Neural progenitor cell (in vitro differentiated cells): ENCODE data around the gene RSRP1. TPM values are rescaled to one million over a fixed set of nuclear protein-coding genes. Genes with fewer than 3 reads are reported as not detected.

Experiments
- DNase-seq: peaks from one replicate; pipeline ENCODE4 v3.0.0-alpha.2; 2016; ENCODE audit warnings: low spot score
- H2AFZ ChIP-seq: fragments of 200-600 bp; sonication (generic); replicated peaks from 2 replicates; pipeline ENCODE4 v1.6.1; 2016; ENCODE audit warnings: antibody characterized with exemption
- H3F3A ChIP-seq: fragments of 200-600 bp; sonication (generic); 2 replicates; pipeline ENCODE4 v1.6.1; 2016; ENCODE audit warnings: antibody characterized with exemption, low read depth
- H3K27ac ChIP-seq: fragments of 200-600 bp; sonication (generic); 2 replicates; pipeline ENCODE4 v1.5.1; 2016; ENCODE audit warnings: mild to moderate bottlenecking
- H3K27me3 ChIP-seq: fragments of 200-600 bp; sonication (generic); 2 replicates; pipeline ENCODE4 v1.6.1; 2016; ENCODE audit warnings: mild to moderate bottlenecking, moderate library complexity
- H3K36me3 ChIP-seq: fragments of 200-600 bp; sonication (generic); 2 replicates; pipeline ENCODE4 v1.5.1; 2016
- H3K4me1 ChIP-seq: fragments of 200-600 bp; sonication (generic); 2 replicates; pipeline ENCODE4 v1.6.1; 2016; ENCODE audit warnings: mixed run types
- H3K4me2 ChIP-seq: fragments of 200-600 bp; sonication (generic); 2 replicates; pipeline ENCODE4 v1.6.1; 2016
- H3K4me3 ChIP-seq: fragments of 200-600 bp; sonication (generic); 2 replicates; pipeline ENCODE4 v1.5.1; 2016
- H3K79me2 ChIP-seq: fragments of 200-600 bp; sonication (generic); 2 replicates; pipeline ENCODE4 v1.6.1; 2016; ENCODE audit warnings: low read depth
- H3K9ac ChIP-seq: fragments of 200-600 bp; sonication (generic); 2 replicates; pipeline ENCODE4 v1.6.1; 2016
- H3K9me3 ChIP-seq: fragments of 200-600 bp; sonication (generic); 2 replicates; pipeline ENCODE4 v1.5.1; 2016; ENCODE audit warnings: low read depth
- H4K20me1 ChIP-seq: fragments of 200-600 bp; sonication (generic); 2 replicates; pipeline ENCODE4 v1.6.1; 2016; ENCODE audit warnings: low read depth
- H3K27ac Mint-ChIP-seq: 3 replicates; pipeline ENCODE4 v1.8.0; 2021; ENCODE audit warnings: mixed read lengths
- H3K27me3 Mint-ChIP-seq: 2 replicates; pipeline ENCODE4 v1.8.0; 2022; ENCODE audit warnings: low read depth, mild to moderate bottlenecking, inconsistent platforms, moderate library complexity, mixed read lengths; ENCODE audit not compliant: insufficient read depth
- H3K36me3 Mint-ChIP-seq: 3 replicates; pipeline ENCODE4 v1.8.0; 2021; ENCODE audit warnings: mixed read lengths
- H3K4me1 Mint-ChIP-seq: 3 replicates; pipeline ENCODE4 v1.8.0; 2021; ENCODE audit warnings: mixed read lengths
- H3K4me3 Mint-ChIP-seq: 3 replicates; pipeline ENCODE4 v1.8.0; 2021; ENCODE audit warnings: mild to moderate bottlenecking, moderate library complexity, mixed read lengths
- H3K9me3 Mint-ChIP-seq: 3 replicates; pipeline ENCODE4 v1.8.0; 2020; ENCODE audit warnings: mixed read lengths
- EZH2 ChIP-seq: fragments of 200-600 bp; sonication (generic); IDR thresholded peaks from 2 replicates; pipeline ENCODE4 v1.6.1; 2017; ENCODE audit warnings: antibody characterized with exemption, mild to moderate bottlenecking, moderate library complexity
- EZH2phosphoT487 ChIP-seq: fragments of 200-600 bp; sonication (generic); IDR thresholded peaks from 2 replicates; pipeline ENCODE4 v1.6.1; 2017; ENCODE audit warnings: antibody characterized with exemption
- total RNA-seq: library from RNA; depleted of rRNA; stranded (reverse); fragments of >200 nt; gene quantifications from 2 replicates; pipeline ENCODE4 v1.2.3, GENCODE V29; 2015; ENCODE audit warnings: low replicate concordance
- TF ChIP-seq, protein P1 (sequence below): fragments of 200-600 bp; sonication (generic); IDR thresholded peaks from 2 replicates; pipeline ENCODE4 v1.5.1; 2017; ENCODE audit warnings: antibody characterized with exemption, mild to moderate bottlenecking

The RSRP1 gene
- total RNA-seq, 1 donor from 2014 or later: 131 TPM

DNA sequence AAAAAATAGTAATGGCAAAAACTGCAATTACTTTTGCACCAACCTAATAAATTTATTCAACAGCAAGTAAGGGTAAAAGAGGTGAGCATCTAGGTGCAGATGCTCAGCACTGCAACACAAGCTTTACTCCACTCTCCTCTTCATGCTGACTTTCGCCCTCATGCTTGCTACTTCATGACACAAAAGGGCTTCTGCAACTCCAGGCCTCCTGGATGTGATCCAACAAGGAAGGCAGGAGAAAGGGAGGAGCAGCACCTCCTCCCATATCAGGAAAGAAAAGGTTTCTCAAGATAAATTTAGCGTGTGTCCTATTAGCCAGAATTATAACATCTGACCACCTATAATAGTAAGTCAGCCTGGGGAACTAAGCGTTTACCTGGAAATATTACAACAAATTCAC lies 26.6 kb downstream of the RSRP1 start:
- Histone ChIP-seq H3K79me2 (no peaks in the 10 kb centered on the region), H2AFZ (no peak overlapping the region), H3K4me2 (no peak overlapping the region), H3K4me3 (no peak overlapping the region), H3K27ac (no peak overlapping the region), H3K9me3 (no peaks in the 10 kb centered on the region), H3K27me3 (no peaks in the 10 kb centered on the region), H4K20me1 (no peaks in the 10 kb centered on the region), H3K9ac (no peak overlapping the region), H3F3A (no peaks in the 10 kb centered on the region), H3K4me1 (no peaks in the 10 kb centered on the region), H3K36me3 (peaks cover 7% of the 10 kb centered on the region)
- DNase-seq: no peak
- no peak for TF ChIP-seq EZH2phosphoT487
- TF ChIP-seq, protein P1, sequence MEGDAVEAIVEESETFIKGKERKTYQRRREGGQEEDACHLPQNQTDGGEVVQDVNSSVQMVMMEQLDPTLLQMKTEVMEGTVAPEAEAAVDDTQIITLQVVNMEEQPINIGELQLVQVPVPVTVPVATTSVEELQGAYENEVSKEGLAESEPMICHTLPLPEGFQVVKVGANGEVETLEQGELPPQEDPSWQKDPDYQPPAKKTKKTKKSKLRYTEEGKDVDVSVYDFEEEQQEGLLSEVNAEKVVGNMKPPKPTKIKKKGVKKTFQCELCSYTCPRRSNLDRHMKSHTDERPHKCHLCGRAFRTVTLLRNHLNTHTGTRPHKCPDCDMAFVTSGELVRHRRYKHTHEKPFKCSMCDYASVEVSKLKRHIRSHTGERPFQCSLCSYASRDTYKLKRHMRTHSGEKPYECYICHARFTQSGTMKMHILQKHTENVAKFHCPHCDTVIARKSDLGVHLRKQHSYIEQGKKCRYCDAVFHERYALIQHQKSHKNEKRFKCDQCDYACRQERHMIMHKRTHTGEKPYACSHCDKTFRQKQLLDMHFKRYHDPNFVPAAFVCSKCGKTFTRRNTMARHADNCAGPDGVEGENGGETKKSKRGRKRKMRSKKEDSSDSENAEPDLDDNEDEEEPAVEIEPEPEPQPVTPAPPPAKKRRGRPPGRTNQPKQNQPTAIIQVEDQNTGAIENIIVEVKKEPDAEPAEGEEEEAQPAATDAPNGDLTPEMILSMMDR: no peak
- H3K9me3 Mint-ChIP-seq: no peaks in the 10 kb centered on the region
- no peaks in the 10 kb centered on the region for H3K4me1 Mint-ChIP-seq
- H3K36me3 Mint-ChIP-seq: peaks cover 22% of the 10 kb centered on the region
- H3K27ac Mint-ChIP-seq: no peak overlapping the region
- H3K27me3 Mint-ChIP-seq: peaks cover 2% of the 10 kb centered on the region
- H3K4me3 Mint-ChIP-seq: no peak overlapping the region

DNA sequence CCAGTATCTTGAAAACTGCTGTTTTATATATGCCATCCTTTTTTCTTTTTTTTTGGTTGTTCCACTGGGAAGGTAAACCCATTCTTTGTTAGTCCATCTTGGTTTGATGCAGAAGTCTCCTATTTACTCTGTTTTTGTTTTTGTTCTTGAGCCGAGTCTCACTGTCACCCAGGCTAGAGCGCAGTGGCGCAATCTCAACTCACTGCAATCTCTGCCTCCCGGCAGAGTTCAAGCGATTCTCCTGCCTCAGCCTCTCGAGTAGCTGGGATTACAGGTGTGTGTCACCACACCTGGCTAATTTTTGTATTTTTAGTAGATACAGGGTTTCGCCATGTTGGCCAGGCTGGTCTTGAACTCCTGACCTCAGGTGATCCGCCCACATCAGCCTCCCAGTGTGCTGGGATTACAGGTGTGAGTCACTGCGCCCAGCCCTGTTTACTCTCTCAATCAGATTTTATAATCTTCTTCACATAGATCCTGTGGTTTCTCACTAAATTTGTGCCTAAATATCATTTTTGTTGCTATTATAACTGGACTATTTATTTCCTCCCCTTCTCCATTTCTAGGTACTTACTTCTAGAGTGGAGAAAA lies 27.5 kb downstream of the RSRP1 start:
- H3K4me1 ChIP-seq: no peaks in the 10 kb centered on the region
- DNase-seq: no peak
- no peaks in the 10 kb centered on the region for H3F3A ChIP-seq
- Mint-ChIP-seq H3K4me3 (no peak overlapping the region), H3K27ac (no peak overlapping the region), H3K27me3 (peaks cover 4% of the 10 kb centered on the region), H3K36me3 (peaks cover 22% of the 10 kb centered on the region), H3K9me3 (no peaks in the 10 kb centered on the region), H3K4me1 (no peaks in the 10 kb centered on the region)
- no peak overlapping the region for H2AFZ ChIP-seq
- no peaks in the 10 kb centered on the region for H3K79me2 ChIP-seq
- H3K36me3 ChIP-seq: peaks cover 7% of the 10 kb centered on the region
- H3K9me3 ChIP-seq: no peaks in the 10 kb centered on the region
- no peak overlapping the region for H3K4me2 ChIP-seq
- H3K27ac ChIP-seq: no peak overlapping the region
- no peak overlapping the region for H3K9ac ChIP-seq
- no peaks in the 10 kb centered on the region for H3K27me3 ChIP-seq
- H3K4me3 ChIP-seq: no peak overlapping the region
- TF ChIP-seq, protein P1: no peak
- H4K20me1 ChIP-seq: no peaks in the 10 kb centered on the region

DNA sequence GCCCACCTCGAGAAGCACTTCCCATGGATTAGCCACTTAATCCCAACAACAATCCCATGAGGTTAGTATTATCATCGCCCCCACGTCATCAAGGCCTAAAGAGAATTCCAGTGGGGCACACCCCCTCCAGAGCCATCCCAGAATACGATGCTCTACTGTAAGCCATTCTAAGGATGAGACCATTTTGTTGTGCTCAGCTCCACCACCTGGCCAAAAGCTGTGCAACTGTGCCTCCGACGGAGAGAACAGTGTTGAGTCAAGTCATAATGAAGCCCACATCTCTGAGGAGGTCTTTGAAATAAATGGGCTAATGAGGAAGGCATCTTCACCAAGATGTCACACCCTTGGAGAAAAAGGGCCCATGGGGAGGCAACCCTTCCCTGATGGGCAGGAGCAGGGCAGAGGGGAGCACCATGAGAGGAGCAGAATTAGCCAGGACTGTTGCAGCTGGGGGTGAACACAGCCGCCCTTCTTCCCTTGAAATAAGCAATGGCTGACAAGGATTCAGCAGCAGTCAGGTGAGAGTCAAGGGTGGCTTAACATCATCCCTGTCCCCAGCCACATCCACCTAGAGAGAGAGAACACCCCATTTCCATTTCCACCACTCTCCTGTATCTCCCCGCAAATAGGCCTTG lies 29.5 kb downstream of the RSRP1 start:
- no peak overlapping the region for H3K27ac ChIP-seq
- no peaks in the 10 kb centered on the region for H3K79me2 ChIP-seq
- no peak overlapping the region for H3K4me3 Mint-ChIP-seq
- no peak overlapping the region for H2AFZ ChIP-seq
- H3K27me3 Mint-ChIP-seq: peaks cover 6% of the 10 kb centered on the region
- peaks cover 16% of the 10 kb centered on the region for H3K36me3 Mint-ChIP-seq
- no peaks in the 10 kb centered on the region for H3K4me1 ChIP-seq
- no peaks in the 10 kb centered on the region for H3K36me3 ChIP-seq
- no peaks in the 10 kb centered on the region for H3K27me3 ChIP-seq
- DNase-seq: no peak
- H3K4me2 ChIP-seq: no peak overlapping the region
- no peaks in the 10 kb centered on the region for H3K4me1 Mint-ChIP-seq
- H3K9me3 Mint-ChIP-seq: no peaks in the 10 kb centered on the region
- TF ChIP-seq, protein P1: peak; percentile 25
- TF ChIP-seq EZH2phosphoT487: no peak
- no peak for TF ChIP-seq EZH2
- no peaks in the 10 kb centered on the region for H3F3A ChIP-seq
- H3K27ac Mint-ChIP-seq: no peak overlapping the region
- H3K9me3 ChIP-seq: no peaks in the 10 kb centered on the region
- H3K9ac ChIP-seq: no peak overlapping the region
- H4K20me1 ChIP-seq: no peaks in the 10 kb centered on the region
- no peak overlapping the region for H3K4me3 ChIP-seq
